Measurements from ENCODE around the gene TPH2. TPM values are rescaled to one million over a fixed set of nuclear protein-coding genes. Genes with fewer than 3 reads are reported as not detected.
A peak's percentile ranks its signal among the peaks of the same experiment; 100 is the strongest.

Gene TPH2
- total RNA-seq, result 0.10 TPM

DNA sequence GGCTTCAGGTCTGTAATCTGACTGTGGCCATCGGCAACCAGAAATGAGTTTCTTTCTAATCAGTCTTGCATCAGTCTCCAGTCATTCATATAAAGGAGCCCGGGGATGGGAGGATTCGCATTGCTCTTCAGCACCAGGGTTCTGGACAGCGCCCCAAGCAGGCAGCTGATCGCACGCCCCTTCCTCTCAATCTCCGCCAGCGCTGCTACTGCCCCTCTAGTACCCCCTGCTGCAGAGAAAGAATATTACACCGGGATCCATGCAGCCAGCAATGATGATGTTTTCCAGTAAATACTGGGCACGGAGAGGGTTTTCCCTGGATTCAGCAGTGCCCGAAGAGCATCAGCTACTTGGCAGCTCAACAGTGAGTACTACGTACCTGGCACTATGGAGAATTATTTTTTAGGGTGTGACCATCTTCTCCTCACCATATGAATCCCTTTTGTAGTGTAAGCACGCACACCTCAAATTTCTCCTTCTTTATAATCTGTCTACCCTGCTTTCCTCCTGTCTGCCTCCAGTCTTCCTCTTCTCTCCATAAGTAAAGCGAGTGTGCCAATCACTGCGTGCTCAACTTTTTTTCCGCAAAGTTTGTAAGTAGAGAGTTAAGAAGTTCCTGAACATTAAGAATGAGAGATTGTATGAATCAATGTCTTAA, at the start of gene TPH2:
TSS of gene TPH2 (plus strand) at position 118 of the 658 bp plus-strand sequence. CDS start at position 260, 142 bp downstream.
- DNase-seq, result peak; percentile 90

DNA sequence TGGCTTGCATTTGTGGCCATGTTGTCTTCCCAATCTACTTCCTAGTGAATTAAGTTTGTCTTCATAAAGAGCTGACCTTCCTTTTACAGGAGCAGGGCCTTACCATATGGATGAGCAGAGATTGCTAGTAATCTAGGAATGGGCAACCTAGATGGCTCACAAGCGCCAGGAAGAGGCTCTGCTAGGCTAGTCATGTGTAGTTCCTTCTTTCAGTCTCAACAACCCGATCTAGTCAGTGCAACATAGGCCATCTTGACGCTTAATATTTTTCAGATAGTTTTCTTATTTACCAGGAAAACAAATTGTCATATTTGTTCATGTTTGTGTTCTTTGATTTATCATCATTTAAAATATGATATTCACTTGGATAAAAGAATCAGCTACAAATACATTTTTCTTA, 48.2 kb upstream of the TPH2 start:
- no peak for DNase-seq

DNA sequence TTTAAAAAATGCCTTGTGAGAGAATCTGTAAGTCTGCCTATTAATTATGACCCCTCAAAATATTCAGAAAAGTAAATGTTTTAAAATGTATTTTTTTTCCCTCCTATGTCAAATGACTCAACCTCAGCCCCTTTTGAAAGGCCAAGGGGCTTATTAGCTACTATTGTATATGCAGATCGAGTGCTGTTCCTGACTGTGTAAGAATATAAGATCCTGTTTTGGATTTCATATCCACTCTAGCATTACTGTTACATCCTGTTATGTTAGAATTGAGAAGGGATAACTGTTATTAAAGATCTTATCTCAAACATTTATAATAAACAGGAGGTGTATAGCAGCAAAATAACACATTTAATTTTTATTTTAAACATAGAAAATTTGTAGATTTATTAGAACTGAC, 46.6 kb upstream of the TPH2 start:
- no peak for DNase-seq

DNA sequence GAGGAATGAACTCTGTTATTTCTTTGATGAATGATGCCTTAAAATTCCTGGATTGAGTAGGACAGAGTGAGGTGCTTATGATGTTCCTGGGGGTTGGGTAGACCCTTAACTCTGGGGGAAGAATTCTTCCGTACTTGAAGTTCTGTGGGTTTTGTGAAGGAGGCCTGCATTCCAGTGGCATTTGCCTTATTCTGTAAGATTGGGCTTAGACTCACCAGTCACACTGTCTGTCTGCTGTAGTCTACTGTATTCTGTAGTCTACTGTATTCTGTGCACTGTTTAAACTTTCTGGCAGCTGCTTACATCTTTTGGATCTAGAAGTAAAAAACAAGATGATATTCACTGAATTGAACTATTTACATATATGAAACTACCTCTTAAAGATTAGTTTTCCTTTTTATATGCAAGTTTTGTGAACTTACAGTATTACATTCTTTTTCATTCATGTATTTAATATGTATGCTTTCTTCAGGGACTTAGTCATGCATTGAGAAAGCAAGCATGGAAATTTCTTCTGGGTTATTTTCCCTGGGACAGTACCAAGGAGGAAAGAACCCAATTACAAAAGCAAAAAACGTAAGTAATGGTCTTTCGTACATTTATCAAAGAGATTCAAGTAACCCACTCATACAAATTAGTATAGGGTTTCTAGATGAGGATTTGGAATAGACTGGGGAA, 42.3 kb upstream of the TPH2 start:
- DNase-seq, result no peak

DNA sequence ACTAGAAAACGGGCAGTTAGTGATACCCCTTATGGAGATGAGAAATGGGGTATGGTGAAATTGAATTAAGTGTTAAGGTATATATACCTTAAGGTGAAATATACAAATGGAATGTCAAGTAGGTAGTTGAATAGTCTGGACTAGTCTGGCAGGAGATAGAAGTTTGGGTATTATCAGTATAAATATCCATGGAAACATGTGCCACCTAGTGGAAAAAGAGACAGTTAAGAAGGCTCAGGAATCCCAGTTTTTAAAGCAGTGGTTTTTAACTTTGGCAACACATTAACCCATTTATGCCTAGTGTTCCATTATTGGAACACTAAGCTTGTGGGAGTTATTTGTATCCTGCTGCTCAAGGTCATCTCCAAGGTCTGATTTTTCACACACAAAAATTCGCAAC, 38.6 kb upstream of the TPH2 start:
- no peak for DNase-seq

DNA sequence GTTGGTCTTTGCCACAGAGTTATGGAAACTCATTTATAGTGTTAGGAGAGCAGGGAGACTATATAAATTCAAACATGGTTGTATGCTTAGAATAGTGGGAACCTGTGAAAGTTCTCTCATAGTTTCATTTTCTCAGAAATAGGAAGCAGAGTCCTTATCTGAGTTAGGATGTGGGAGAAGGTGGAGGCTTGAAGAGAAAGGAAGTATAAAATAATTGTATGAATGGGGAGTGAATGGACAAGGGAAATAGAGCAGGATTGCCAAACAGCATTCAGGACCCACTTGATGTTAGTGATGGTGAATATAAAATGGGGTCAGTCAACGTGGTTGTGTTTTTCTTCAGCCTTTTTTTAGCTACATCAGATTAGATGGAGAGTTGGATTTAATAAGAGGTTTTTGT, 34.0 kb upstream of the TPH2 start:
- no peak for DNase-seq

DNA sequence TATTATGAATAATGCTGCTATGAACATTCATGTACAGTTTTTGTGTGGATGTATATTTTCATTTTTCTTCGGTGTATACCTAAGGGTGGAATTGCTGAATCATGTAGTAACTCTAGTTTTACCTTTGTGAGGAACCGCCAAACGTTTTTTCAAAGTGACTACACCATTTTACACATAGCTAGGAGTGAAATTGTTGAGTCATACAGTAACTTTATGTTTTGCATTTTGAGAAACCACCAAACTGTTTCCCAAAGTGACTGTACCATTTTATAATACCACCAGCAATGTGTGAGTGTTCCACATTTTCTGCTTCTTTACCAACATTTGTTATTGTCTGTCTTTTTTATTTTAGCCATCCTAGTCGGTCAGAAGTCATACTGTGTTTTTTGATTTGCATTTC, 3.1 kb upstream of the TPH2 start:
- DNase-seq, result no peak

DNA sequence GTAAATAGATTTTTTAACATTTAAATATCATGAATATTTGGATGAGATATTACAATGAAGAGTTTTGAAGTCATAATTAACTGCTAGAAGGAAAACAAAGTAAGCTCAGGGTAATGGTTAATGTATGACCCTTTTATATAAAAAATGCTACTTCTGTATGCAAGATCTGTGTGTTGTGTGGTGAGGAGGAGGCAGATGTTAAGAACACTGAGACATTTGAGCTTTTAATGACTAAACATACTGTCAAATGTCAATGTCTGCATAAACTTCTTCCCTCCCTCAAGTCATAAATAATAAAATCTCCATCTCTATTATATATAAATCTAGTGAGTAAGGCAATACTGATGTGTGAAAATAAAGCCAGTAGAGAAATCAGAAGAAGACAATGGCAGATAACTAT, 1.4 kb downstream of the TPH2 start:
- DNase-seq, result no peak

DNA sequence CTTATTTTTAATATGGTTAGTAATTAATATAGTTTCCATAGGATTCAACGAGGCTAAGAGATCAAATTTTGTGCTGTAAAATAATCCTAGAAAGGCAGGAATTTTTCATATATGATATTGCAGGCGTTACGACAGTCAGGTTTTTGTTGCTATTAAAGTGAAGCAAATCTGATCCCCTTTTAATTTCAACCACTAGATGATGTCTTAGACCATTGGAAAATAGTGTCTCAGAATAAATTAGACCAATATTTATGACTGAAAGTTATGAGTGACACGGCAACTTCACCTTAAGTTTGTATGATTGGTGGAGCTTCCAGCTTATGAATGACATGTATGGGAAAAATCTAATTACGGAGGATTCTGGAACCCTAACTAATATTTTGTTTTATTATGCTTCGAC, 2.5 kb downstream of the TPH2 start:
- DNase-seq, result no peak

DNA sequence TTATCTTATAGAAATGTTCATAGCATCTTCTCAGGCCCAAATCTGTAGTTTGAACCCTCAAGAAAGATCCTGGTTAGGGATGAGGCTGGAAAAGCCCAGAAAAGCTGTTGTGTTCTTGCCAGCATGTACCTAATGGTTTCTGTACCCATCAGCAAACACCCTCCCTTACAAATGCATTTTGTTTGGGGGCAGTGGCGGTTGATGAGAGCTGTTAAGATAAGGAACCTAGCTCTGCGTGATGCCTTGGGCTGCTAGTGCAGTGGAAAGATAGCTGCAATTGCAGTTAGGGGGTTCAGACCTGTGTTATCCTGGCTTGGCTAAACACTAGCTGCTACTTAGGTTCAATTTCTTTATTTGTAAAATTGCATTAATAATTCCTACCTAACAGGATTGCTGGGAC, 3.6 kb downstream of the TPH2 start:
- no peak for DNase-seq

DNA sequence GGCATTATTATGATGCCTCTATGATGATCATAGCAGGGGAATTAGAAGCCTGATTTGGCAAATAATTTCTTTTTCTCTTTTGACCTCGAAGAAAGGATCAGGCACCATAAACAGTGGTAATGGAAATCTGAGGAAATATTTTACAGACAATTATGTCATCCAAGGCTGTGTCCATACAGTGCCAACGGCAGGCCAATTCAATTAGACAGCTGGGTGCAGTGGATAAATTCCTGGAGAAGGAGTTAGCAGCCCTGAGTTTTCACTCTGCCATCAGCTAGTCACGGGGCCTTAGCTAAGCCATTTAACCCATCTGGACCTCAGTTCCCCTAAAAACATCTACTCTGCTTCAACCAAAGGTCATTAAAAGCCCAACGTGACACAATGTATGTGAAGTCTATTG, 4.1 kb downstream of the TPH2 start:
- peak; percentile 69 for DNase-seq

DNA sequence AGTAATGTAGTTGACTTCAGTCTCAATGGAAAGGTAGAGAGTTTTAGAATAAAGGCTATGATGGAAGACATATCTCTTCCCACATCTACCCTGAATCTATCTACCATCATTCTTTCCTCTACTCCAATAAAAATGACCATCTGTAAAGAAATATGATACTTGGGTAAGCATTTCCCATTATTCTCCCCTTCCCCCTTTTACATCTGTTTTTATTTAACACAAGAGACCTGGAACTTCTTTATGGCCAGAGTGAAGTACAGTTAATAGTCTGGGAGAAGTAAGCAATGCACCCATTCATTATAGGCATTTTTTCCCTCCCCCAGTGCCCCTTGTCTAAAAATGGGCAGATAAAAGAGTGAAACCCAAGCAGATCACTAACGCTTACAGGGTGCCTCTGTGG, 6.5 kb downstream of the TPH2 start:
- no peak for DNase-seq

DNA sequence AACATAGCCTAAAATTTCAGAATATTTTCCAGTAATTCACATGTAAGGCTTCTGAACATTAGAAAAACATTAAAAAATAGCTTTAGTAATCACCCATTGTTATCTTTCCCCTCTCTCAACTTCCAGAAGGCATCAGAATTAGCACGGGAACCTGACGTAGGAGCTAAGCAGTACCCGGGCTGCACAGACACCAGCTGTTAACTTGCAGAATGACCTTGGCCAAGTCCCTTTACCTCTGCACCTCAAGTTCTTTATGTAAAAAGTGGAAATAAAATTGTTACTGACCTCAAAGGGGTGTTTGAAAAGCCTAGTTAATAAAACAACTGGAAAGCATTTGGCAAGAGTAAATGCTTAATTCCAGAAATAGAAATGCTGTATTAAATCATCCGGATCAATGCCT, 7.2 kb downstream of the TPH2 start:
- no peak for DNase-seq

DNA sequence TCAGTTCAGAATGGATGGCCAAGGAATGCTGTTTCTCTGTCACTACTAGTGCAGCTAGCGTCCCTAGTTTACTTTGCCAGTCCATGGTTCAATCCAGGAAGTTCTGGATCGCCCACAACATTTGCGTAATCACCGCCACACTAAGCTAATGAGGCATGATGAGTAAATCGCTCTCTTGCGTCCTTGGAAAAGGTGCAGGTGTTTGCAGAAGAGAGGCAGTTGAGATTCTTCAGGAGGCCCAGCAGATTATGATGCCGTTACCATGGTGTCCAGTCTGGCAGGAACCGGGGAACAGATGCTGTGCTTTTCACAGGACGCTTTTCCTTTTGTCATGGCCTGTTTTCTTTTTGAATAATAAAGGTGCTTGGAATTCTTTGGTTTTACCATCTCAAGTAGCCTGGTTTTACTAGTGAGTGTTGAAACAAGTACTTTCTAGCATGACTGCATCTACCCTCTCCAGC, 9.0 kb downstream of the TPH2 start:
- peak; percentile 65 for DNase-seq

DNA sequence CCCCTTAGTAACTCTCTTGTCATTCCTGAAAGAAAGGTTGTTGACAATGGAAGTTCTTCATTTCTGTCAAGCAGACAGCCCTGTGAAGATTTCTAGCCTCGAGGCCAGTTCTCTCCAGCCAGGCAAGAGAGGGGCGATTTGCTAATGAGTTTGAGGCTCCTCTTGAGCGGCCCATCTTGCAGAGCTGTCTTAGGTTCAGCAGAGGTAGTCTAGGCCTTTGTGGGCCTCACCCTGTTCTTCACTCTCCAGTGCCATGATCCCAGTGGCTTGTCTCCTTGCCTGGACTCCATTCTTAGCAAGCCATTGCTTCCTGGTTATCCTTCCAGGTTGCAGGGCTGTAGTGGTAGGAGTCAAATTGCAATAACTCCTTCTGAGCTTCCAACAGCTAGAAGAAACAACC, 9.7 kb downstream of the TPH2 start:
- no peak for DNase-seq

DNA sequence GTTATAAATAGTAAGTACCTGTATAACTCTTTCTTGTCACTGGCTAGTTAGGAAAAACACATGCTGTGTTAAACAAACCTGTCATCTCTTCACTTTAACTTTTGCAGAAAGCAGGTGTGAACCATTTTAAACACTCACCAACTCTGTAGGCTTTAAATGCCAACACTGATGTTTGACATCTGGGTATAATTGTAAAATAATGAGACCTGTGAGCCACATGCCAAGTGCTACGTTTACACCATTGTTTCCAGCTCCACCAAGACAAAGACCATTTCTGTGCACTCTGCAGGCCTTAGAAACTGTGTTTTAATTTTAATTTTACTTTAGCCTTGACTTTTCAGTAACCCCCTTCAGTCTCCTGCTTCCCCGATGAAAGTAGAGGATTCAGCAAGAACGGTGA, 11.0 kb downstream of the TPH2 start:
- DNase-seq, result no peak

DNA sequence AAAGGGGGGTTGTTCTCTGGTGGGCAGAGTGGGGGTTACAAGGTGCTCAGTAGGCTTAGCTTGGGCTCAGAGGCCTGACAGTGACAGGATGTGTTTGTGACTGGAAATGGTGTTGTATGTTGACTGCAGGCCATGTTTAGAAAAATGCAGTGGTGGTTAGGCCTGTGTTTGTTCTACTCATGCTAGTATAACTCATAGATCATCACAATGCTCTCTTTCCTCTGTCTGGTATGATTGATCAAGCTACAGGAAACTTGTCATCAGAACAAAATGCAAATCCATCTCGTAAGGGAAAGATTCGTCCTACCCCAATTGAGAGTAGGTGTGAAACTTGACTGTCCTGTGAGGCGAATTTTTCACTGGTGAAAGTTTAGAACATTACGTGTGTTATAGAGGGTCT, 11.8 kb downstream of the TPH2 start:
- DNase-seq, result no peak

DNA sequence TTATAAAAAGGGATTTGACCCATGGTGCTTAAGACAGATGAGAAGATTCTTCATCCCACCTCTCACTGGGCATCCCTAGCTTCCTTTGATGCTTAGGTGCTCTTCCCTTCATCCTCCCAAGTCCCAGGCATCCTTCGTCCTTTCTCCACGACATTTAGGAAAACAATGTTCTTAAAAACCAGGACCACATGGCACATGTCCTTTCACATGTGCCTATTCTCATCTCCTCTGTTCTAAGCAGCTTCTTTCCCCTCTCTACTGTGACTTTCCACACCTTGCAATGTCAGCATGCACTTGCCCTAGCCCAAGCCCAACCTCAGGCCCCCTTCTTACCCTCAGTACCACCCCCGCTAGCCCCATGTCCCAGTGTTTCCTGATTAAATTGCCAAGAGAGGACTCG, 12.2 kb downstream of the TPH2 start:
- DNase-seq, result no peak

DNA sequence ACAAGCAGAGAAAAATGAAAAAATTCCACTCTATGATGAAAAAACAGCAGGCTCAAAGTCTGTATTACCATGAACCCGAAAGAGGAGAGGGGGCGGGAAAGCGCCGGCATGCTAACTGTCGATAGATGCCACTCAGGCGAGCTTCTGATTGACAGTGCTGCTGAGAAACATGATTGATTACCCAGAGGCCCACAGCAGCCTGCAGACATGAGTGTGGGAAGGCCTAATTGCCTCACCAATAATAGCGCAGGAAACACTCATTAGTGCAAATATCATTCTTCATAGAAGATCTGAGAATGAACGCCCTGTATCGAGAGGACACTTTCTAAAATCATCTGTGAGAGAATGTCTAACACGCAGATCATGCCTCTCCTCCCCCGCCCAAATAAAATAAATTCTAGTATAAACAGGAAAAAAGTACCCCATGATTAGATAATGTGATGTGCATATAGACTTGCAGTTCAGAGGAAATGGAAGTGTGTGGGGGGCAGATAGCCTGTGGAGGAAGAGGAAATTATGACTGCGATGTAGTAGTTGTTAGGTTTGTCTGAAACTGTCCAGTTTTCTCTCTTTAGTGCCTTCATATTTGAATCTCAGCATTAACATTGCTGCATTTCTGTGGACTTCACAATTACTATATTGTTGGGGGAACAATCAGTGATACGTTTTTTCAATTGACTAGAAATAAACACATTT, 15.6 kb downstream of the TPH2 start:
- no peak for DNase-seq

DNA sequence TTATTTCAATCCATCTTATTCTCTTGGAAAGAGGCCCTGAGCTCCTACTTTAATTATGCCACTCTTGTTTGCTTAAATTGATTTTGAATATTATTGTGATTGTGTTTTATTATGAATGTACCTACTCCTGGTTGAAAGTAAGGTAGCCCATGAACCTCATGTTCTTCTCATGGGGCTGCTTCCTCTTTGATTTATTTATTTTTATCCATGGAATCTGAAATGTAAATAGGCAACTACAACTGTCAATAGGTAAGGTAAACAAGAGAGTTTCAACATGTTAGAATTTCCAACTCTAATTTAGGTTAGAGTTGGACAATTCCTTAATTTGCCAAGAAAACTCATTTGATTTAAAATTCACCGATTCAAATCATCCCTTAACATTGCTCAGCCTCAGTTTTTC, 16.2 kb downstream of the TPH2 start:
- no peak for DNase-seq

DNA sequence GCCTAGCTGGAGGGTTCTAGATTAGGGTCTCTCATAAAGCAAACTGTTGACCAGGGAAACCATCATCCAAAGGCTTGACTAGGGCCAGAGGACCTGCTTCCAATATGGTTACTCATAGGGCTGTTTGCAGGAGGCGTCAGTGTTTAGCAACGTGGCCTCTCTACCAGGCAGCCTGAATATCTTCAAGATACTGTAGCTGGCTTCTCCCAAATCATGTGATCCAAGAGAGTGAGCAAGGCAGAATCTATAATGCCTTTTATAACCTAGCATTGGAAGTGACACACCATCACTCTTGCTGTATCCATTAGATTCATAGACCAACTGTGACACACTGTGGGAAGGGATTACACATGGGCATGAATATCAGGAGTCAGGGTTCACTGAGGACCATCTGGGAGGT, 17.3 kb downstream of the TPH2 start:
- DNase-seq, result no peak

DNA sequence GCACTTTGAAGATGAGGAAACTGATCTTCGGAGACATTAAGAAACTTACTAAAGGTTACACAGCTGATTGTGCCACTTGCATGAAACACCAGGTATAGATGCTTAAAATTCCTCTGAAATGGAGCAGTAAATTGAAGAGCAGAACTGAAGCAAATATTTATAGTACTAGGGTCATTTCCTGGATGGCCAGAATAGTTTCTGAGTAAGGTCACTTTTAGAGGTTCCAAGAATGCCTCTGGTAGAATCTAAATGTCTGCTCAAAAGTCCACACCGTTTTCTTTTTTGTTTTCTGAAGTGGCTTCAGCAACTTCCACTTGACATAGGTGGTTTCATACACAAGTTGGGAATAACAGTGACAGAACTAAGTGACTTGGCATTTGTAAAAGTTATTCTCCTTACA, 19.4 kb downstream of the TPH2 start:
- DNase-seq, result no peak

DNA sequence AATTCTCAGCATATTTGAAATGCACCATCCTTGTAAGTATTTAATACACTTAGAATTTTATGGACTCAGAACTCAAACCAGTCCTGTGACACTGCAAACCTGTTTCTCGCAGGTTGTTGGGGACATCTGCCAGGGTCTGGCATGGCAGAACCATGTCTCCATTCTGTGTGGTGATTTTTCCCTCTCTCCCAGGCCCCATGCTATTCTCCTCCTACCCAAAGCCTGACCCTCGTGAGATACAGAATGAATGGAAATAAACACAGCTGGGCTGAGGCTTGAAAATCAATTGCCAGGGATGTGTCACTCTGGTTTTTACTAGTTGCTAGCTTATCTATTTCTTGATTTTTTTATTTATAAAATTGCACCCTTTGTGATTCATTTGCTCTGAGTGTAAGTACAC, 19.8 kb downstream of the TPH2 start:
- DNase-seq, result no peak
